NCI-H1436 treated with DMSO at 0.1 percent for 48 hours (cell line): Measurements from ENCODE around the gene C19orf53.
"Not testable (repeated sequence)": the region's sequence is repeated elsewhere in the genome, so short reads cannot be mapped to it uniquely, and the experiment has no call there.

Experiments used
- DNase-seq: peaks from one replicate; lab custom pipeline; 2025; lab: John Stamatoyannopoulos, UW

The C19orf53 gene

DNA sequence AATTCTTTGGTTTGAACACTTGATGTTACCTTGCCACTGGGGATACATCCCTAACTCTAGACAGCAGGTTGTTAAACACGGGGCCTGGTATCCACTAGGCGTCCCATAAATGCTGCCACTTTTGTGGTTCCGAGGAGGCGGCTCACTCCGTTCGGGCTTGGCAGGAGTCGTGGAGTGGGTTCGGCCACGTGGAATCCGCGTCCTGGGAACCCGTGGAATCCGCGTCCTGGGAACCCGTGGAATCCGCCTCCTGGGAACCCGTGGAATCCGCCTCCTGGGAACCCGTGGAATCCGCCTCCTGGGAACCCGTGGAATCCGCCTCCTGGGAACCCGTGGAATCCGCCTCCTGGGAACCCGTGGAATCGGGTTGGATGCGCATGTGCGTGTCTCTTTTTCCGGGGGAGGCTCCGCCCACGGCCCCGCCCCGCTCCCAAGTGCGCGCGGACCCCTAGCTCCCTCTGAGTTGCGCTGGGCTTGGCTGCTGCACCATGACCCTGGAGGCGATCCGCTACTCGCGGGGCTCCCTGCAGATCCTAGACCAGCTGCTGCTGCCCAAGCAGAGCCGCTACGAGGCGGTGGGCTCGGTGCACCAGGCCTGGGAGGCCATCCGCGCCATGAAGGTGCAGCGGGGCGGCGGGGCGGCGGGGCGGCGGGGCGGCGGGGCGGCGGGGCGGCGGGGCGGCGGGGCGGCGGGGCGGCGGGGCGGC, 10.0 kb upstream of the C19orf53 start, which contains the start of gene MRI1:
TSS of gene MRI1 (plus strand) at position 422 of the 707 bp plus-strand sequence. CDS start at position 489, 67 bp downstream.
- no peak for DNase-seq

GRCh38 chr19:13764821-13765394, 9.3 kb upstream of the C19orf53 start:
- DNase-seq, result no peak

DNA sequence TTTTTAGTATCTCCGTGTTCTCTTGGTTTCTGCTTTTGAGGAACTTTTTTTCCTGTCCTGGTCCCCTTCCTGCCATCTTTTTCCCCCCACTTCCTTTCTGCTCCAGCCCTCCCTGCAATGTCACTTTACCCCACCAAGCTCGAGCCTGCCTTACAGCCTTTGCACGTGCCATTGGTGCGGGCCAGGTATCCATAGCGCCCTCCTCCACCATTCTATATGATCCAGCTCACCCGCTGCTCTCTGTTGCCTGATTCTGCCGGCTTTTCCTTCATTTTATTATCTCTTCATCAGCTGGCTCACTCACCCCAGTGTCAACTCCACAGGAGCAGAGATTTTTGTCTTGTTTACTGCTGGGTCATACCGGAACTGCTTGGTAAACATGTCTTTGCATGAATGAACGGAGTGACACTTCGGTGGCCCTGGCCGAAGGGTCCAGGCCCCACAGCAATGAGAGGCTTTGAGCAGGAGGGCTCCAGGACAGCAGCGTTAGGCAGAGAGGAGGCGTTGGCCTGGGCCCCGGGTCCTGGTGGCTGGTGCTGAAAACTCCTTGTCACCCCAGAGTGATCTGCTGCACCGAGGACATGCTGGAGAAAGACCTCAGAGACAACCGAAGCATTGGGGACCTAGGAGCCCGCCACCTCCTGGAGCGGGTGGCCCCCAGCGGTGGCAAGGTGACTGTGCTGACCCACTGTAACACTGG, 8.7 kb upstream of the C19orf53 start:
- no peak for DNase-seq

DNA sequence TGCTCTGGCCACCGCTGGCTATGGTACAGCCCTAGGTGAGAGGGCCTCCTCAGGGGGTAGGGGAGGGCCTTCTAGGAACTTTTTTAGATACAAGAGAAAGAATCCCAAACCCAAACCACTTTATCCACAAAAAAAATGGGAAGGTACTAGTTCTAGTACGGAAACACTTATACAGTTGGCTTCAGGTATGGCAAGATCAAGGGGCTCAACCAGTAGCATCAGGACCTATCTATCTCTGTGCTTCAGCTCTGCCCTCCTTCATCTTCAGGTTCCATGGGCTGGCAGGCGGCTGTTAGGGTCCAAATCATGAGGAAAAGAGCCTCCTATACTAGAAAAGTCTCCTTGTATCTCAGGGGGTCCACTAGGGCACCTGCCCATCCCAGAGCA, 8.2 kb upstream of the C19orf53 start:
- DNase-seq, result no peak

DNA sequence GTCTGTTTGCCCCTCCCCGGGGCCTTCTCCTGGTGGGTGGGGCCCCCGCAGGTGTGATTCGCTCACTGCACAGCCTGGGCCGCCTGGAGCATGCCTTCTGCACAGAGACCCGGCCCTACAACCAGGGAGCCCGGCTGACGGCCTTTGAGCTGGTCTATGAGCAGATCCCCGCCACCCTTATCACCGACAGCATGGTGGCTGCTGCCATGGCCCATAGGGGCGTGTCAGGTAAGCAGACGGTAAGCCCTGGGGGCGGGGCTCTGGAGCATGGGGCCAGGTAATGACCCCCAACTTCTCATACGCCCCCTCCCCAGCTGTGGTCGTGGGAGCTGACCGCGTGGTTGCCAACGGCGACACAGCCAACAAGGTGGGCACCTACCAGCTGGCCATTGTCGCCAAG, 5.7 kb upstream of the C19orf53 start:
- DNase-seq, result no peak

DNA sequence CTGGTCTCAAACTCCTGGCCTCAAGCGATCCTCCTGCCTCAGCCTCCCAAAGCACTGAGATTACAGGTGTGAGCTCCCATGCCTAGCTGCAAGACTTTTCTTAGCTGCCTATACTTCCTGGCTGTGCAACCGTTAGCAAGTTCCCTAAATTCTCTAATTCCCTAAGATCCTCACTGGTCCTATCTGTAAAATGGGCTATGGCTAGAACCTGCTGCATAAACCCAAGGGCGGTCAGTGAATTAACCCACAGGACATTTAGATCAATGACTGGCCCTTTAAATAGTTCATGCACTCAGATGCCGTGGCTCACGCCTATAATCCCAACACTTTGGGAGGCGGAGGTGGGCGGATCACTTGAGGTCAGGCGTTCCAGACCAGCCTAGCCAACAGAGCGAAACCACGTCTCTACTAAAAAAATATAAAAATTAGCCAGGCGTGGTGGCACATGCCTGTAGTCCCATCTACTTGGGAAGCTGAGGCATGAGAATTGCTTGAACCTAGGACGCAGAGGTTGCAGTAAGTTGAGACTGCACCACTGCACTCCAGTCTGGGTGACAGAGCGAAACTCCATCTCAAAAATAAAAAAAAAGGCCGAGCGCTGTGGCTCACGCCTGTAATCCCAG, 4.1 kb upstream of the C19orf53 start:
- DNase-seq, result no peak

DNA sequence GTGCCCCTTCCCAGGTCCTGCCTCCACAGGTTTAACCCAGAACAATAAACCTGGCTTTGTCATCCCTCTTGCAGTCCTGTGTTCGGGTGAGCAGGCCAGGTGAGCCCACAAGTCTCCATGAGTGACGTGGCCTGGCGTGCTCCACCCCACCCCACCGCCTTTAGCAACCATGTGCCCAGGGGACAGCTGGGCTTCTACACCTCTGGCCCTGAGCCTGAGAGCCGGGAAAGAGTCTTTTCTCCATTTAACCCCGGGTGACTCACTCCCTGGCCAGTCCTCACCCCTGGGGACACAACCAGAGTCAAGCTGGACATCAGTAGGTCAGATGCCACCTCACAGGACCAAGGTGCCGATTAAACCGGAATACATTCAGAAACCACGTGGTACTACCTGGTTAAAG, 4.1 kb downstream of the C19orf53 start:
- DNase-seq, result no peak

DNA sequence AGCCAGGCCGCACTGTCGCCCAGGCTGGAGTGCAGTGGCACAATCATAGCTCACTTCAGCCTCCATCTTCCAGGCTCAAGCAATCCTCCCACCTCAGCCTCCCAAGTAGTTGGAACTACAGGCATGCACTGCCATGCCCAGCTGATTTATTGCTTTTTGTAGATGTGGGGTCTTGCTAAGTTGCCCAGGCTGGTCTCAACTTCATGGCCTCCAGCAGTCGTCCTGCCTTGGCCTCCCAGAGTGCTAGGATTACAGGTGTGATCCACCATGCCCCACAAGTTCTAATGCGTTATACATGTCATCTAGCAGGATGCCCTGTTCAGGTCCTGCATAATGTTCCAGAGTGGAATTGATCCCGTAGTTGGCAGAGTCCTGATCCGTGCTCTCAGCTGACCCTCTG, 4.6 kb downstream of the C19orf53 start:
- DNase-seq, result no peak

DNA sequence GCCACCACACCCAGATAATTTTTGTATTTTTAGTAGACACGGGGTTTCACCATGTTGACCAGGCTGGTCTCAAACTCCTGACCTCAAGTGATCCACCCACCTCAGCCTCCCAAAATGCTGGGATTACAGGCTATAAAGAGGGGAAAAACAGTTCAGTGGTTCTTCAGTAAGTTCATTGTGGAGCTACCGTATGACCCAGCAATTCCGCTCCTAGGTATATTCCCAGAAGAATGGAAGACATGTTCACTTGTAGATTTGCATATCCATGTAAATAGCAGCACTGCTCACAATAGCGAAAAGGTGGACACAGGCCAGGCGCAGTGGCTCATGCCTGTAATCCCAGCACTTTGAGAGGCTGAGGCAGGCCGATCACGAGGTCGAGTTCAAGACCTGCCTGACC, 5.5 kb downstream of the C19orf53 start:
- not testable (repeated sequence) for DNase-seq

DNA sequence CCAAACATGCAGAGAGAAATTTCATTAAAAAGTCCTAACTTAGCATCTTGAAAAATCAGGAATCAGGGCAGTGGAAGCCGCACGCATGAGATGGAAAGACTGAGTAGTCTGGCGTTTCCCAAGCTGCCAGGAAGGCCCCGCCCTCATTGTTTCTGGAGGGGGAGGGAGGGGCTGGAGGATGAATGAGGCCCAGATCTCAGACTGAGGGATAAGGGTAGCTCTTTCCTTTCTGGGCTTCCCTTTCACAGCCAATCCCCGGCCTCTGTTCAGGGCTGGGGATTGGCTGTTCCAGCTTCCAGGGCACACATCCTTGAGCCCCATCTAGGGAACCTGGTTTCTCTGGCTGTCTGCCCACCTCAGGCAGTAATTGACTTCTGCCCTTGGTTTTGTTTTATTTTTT, 7.3 kb downstream of the C19orf53 start:
- DNase-seq, result no peak

- DNase-seq, result no peak
Observed at GRCh38 chr19:13782537-13782936, 8.3 kb downstream of the C19orf53 start.

DNA sequence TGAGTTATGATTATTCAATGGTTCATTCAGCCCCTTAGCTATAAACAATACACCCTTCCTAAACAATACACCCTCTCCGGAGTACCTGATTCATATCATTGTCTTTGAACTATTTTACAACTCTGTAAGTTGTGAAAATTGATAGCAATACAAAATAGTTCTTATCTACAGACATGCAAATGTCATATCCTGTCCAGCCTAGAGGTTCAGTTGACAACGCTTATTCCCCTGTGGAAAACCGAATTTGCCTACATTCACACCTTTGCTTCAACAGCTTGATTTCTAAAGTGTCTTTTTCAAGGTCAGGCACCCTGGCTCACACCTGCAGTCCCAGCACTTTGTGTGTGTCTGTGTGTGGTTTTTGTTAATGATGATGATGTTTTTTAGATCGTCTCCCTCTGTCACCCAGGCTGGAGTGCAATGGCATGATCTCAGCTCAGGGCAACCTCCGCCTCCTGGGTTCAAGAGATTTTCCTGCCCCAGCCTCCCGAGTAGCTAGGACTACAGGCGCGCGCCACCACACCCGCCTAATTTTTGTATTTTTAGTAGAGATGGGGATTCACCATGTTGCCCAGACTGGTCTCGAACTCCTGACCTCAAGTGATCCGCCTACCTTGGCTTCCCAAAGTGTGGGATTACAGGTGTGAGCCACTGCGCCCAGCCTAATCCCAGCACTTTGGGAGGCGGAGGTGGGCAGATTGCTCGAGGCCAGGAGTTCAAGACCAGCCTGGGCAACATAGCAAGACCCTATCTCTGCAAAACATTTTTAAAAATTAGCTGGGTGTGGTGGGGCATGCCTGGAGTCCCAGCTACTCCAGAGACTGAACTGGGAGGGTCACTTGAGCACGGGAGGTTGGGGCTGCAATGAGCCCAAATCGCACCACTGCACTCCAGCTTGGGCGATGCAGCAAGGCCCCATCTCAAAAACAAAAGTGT, 9.6 kb downstream of the C19orf53 start:
- DNase-seq, result no peak

GRCh38 chr19:13784731-13785452, 10.6 kb downstream of the C19orf53 start:
- DNase-seq, result no peak

GRCh38 chr19:13788991-13789390, 14.7 kb downstream of the C19orf53 start:
- no peak for DNase-seq

- no peak for DNase-seq
Observed at GRCh38 chr19:13790354-13790753, 16.1 kb downstream of the C19orf53 start.

DNA sequence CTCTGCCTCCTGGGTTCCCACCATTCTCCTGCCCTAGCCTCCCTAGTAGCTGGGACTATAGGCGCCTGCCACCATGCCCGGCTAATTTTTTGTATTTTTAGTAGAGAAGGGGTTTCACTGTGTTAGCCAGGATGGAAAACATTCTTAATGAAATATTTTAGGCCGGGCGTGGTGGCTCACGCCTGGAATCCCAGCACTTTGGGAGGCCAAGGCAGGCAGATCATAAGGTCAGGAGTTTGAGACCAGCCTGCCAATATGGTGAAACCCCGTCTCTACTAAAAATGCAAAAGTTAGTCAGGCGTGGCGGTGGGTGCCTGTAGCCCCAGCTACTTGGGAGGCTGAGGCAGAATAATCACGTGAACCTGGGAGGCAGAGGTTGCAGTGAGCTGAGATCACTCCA, 19.1 kb downstream of the C19orf53 start:
- not testable (repeated sequence) for DNase-seq

GRCh38 chr19:13794398-13794756, 20.1 kb downstream of the C19orf53 start:
- DNase-seq, result no peak

DNA sequence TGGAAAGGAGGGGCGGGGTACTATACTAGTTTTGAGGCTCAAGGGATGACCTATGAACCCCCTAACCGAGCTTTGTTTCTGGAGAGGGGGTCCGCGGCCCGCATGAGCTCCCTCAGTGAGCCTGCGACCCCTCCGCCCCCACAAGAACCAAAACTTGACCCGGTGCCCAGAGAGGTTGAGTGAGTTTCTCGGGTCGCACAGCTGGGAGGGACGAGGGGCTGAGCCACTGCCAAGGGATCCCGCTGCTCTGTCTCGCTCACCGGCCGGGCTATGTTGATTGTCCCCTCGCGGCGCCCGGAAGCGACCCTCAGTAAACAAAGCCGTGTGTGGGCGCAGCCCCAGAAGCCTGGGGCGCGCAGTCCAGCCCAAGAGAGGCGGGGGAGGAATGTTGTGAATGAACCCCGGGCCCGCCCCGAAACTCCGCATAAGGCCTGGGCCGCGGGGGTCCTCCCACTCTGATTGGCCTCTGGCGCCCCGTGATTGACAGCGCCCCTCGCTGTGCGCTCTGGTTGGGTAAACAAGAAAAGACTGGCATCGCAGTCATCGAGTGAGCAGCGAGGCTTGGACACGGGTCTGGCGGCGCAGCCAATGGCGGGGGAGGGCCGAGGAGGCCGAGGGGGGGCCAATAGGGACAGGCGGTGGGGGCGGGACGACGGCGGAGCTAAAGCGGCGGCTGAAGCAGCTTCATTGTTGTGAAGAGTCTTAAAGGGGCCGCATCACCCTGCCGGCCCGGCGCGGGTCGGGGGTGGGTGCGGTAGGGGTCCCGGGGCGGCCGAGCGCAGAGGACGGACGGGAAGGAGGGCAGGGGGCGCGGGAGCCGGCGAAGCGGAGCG, 20.7 kb downstream of the C19orf53 start, which contains the start of gene ZSWIM4:
TSS of gene ZSWIM4 (plus strand) at position 687 of the 833 bp plus-strand sequence. CDS start 206 bp downstream, outside the sequence.
- peak; percentile 92 for DNase-seq

DNA sequence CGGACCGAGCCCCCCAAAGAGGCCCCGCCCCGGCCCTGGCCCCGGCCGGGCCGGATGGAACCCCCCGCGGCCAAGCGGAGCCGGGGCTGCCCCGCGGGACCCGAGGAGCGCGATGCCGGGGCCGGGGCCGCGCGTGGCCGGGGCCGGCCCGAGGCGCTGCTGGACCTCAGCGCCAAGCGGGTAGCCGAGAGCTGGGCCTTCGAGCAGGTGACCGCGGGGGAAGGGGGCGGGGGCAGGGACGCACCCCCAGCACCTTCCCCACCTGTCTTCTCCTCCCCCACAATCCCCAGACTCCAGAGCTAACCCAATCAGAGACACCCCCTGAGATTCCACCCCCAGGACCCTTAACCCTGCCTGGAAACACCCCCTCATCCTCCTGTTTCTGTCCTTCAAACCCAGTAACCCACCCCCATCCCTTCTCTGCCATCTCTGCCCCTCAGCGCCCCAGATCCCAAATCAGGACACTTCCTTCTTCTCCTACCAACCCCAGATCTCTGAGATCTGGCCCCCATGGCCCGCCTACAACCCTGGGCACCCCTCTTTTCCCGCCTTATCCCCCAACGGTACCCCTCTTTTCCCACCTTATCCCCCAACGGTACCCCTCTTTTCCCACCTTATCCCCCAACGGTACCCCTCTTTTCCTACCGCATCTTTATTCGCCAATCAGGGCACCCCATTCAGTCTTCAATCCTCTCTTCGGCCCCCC, 21.5 kb downstream of the C19orf53 start:
- no peak for DNase-seq
